Measurements from ENCODE around the gene SRPK2.

DNA sequence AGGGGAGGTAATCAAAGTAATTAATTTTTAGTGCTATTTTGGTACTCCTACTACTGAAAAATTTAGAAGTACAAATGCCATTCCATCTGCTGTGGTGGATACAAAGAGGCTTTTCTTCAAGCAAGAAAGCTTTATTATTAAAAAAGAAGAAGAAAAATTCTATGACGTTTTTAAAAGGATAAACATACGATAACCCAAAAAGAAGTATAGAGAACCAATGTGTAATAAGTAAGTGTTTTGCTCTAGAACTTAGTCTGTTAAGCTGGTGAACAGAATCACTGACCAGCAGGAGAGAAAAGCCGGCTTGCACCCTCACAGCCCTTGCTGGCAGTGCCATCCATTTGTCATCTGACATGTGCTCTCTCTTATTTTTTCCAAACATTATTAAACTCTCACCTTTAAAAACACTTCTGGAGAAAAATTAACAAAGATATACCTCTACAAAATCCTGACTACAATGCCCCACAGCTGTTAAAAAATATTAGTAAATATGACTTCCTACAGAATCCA lies 81.5 kb downstream of the SRPK2 start:
- TF ChIP-seq, protein P1, sequence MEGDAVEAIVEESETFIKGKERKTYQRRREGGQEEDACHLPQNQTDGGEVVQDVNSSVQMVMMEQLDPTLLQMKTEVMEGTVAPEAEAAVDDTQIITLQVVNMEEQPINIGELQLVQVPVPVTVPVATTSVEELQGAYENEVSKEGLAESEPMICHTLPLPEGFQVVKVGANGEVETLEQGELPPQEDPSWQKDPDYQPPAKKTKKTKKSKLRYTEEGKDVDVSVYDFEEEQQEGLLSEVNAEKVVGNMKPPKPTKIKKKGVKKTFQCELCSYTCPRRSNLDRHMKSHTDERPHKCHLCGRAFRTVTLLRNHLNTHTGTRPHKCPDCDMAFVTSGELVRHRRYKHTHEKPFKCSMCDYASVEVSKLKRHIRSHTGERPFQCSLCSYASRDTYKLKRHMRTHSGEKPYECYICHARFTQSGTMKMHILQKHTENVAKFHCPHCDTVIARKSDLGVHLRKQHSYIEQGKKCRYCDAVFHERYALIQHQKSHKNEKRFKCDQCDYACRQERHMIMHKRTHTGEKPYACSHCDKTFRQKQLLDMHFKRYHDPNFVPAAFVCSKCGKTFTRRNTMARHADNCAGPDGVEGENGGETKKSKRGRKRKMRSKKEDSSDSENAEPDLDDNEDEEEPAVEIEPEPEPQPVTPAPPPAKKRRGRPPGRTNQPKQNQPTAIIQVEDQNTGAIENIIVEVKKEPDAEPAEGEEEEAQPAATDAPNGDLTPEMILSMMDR (IDR thresholded peaks at IDR 0.05), result no peak
- no peak for TF ChIP-seq POLR2AphosphoS5 (IDR thresholded peaks at IDR 0.05; ENCODE audit: low read depth, low read length)
